H1 (cell line): ENCODE results near the gene SPDYE1. TPM values are rescaled to one million over a fixed set of nuclear protein-coding genes. Genes with fewer than 3 reads are reported as not detected.
"Not testable (repeated sequence)": the region's sequence is repeated elsewhere in the genome, so short reads cannot be mapped to it uniquely, and the experiment has no call there.

ENCODE experiments used
- CTCF ChIA-PET: fragments of 300-600 bp; sonication (Branson Sonifier 250); formaldehyde crosslinking; loops from one replicate; lab custom pipeline; 2021; ENCODE audit not compliant: partially characterized antibody; lab: Charles Lee
- POLR2A ChIA-PET: fragments of 300-600 bp; sonication (Branson Sonifier 250); formaldehyde crosslinking; loops from one replicate; lab custom pipeline; 2021; ENCODE audit warnings: inconsistent platforms; ENCODE audit not compliant: partially characterized antibody; lab: Charles Lee
- DNase-seq, 2 experiments: peaks; one replicate each; pipeline versions ENCODE4 v3.0.0 to v3.0.0-alpha.2; 2010 to 2022; ENCODE audit warnings: low spot score in 2 of 2, low read depth in 1 of 2, mixed read lengths in 1 of 2
- FAIRE-seq: peaks from 2 replicates; lab custom pipeline; 2011; peaks lifted over from hg19 to GRCh38; lab: Jason Lieb, UNC
- H2AFZ ChIP-seq: 2 replicates; pipeline ENCODE4 v1.8.1; 2012; ENCODE audit warnings: low read length, inconsistent platforms
- H2AK5ac ChIP-seq: 2 replicates; pipeline ENCODE4 v1.6.1; 2013; ENCODE audit warnings: low read depth, low read length
- H2BK120ac ChIP-seq: replicated peaks from 2 replicates; pipeline ENCODE3; 2013; ENCODE audit warnings: low read depth, low read length, inconsistent platforms
- H2BK12ac ChIP-seq: 2 replicates; pipeline ENCODE4 v1.6.1; 2013; ENCODE audit warnings: low read depth, low read length
- H2BK15ac ChIP-seq: 2 replicates; pipeline ENCODE4 v1.6.1; 2013; ENCODE audit warnings: low read length
- H2BK20ac ChIP-seq: 2 replicates; pipeline ENCODE4 v1.6.1; 2013; ENCODE audit warnings: low read length
- H2BK5ac ChIP-seq: 2 replicates; pipeline ENCODE4 v1.6.1; 2013; ENCODE audit warnings: low read depth, low read length
- H3K14ac ChIP-seq: 2 replicates; pipeline ENCODE4 v1.6.1; 2013; ENCODE audit warnings: inconsistent platforms; ENCODE audit not compliant: insufficient read length
- H3K18ac ChIP-seq: 2 replicates; pipeline ENCODE4 v1.6.1; 2013; ENCODE audit warnings: low read length; ENCODE audit errors: extremely low read depth
- H3K23ac ChIP-seq: 2 replicates; pipeline ENCODE4 v1.6.1; 2013; ENCODE audit warnings: inconsistent platforms; ENCODE audit not compliant: insufficient read length
- H3K23me2 ChIP-seq: 2 replicates; pipeline ENCODE4 v1.6.1; 2013; ENCODE audit warnings: low read depth, low read length
- H3K27ac ChIP-seq: 2 replicates; pipeline ENCODE4 v1.6.1; 2011; ENCODE audit warnings: low read depth, low read length, inconsistent platforms
- H3K27me3 ChIP-seq, 4 experiments: replicated peaks in 1 of 4; 1 replicate in 1 of 4; 2 replicates in 3 of 4; pipeline versions ENCODE4 v1.6.1 to v1.8.1; 2011 to 2013; ENCODE audit warnings: low read length in 3 of 4, mild to moderate bottlenecking in 3 of 4, inconsistent platforms in 2 of 4, mixed read lengths in 2 of 4, moderate library complexity in 1 of 4; ENCODE audit not compliant: control insufficient read depth in 3 of 4, insufficient read depth in 3 of 4; ENCODE audit errors: extremely low read depth in 1 of 4
- H3K36me3 ChIP-seq, 4 experiments: 2 replicates each; pipeline versions ENCODE4 v1.6.1 to v1.8.1; 2011 to 2013; ENCODE audit warnings: mild to moderate bottlenecking in 4 of 4, low read length in 3 of 4, moderate library complexity in 2 of 4, control low read depth in 1 of 4, inconsistent platforms in 1 of 4; ENCODE audit not compliant: insufficient read depth in 4 of 4, control insufficient read depth in 2 of 4
- H3K4ac ChIP-seq: replicated peaks from 2 replicates; pipeline ENCODE3; 2013; ENCODE audit warnings: low read length, low read depth, mixed read lengths, inconsistent platforms; ENCODE audit not compliant: insufficient read length
- H3K4me1 ChIP-seq, 4 experiments: replicated peaks in 1 of 4; 1 replicate in 1 of 4; 2 replicates in 3 of 4; pipeline versions ENCODE4 v1.6.1 to v1.8.1; 2011 to 2013; ENCODE audit warnings: low read length in 3 of 4, inconsistent platforms in 2 of 4, mixed read lengths in 1 of 4; ENCODE audit not compliant: insufficient read depth in 4 of 4, control insufficient read depth in 3 of 4
- H3K4me2 ChIP-seq, 2 experiments: 2 replicates each; pipeline versions ENCODE4 v1.6.1 to v1.8.1; 2011 to 2013; ENCODE audit warnings: low read depth in 2 of 2, low read length in 2 of 2, control low read depth in 1 of 2, inconsistent platforms in 1 of 2, mild to moderate bottlenecking in 1 of 2; ENCODE audit not compliant: insufficient read depth in 1 of 2
- H3K4me3 ChIP-seq, 4 experiments: fragments of 200-600, 300-600 bp in 1 of 4; sonication (generic), shearing (Covaris generic), sonication (Bioruptor Twin) in 1 of 4; 2 replicates each; pipeline versions ENCODE4 v1.5.1 to v1.8.1; 2011 to 2016; ENCODE audit warnings: low read length in 4 of 4, low read depth in 3 of 4, control low read depth in 2 of 4, inconsistent platforms in 2 of 4, mild to moderate bottlenecking in 2 of 4, mixed read lengths in 1 of 4, moderate library complexity in 1 of 4; ENCODE audit not compliant: insufficient read depth in 2 of 4; ENCODE audit errors: extremely low read depth in 1 of 4
- H3K56ac ChIP-seq: replicated peaks from 2 replicates; pipeline ENCODE3; 2013; ENCODE audit warnings: low read depth, mild to moderate bottlenecking, mixed read lengths, low read length, inconsistent platforms; ENCODE audit not compliant: insufficient read length
- H3K79me1 ChIP-seq: 2 replicates; pipeline ENCODE4 v1.6.1; 2013; ENCODE audit warnings: low read depth, low read length, control low read depth
- H3K79me2 ChIP-seq, 2 experiments: 2 replicates each; pipeline versions ENCODE4 v1.6.1 to v1.8.1; 2012 to 2013; ENCODE audit warnings: low read length in 2 of 2, mild to moderate bottlenecking in 2 of 2, inconsistent platforms in 1 of 2; ENCODE audit not compliant: insufficient read depth in 2 of 2, control insufficient read depth in 1 of 2
- H3K9ac ChIP-seq, 4 experiments: replicated peaks in 1 of 4; 1 replicate in 1 of 4; 2 replicates in 3 of 4; pipeline versions ENCODE4 v1.6.1 to v1.8.1; 2011 to 2013; ENCODE audit warnings: low read depth in 3 of 4, low read length in 3 of 4, control low read depth in 2 of 4, mild to moderate bottlenecking in 2 of 4, moderate library complexity in 2 of 4, inconsistent platforms in 1 of 4; ENCODE audit errors: extremely low read depth in 1 of 4
- H3K9me3 ChIP-seq, 2 experiments: 2 replicates each; pipeline versions ENCODE4 v1.6.1 to v1.8.1; 2012 to 2013; ENCODE audit warnings: mild to moderate bottlenecking in 2 of 2, moderate library complexity in 2 of 2, control low read depth in 1 of 2, inconsistent platforms in 1 of 2, low read depth in 1 of 2, low read length in 1 of 2, mixed read lengths in 1 of 2; ENCODE audit not compliant: insufficient read depth in 2 of 2
- H4K20me1 ChIP-seq, 2 experiments: replicated peaks in 1 of 2; 2 replicates each; pipeline versions ENCODE3 to v1.8.1; 2011 to 2013; ENCODE audit warnings: inconsistent platforms in 2 of 2, low read length in 2 of 2, mild to moderate bottlenecking in 1 of 2; ENCODE audit not compliant: insufficient read depth in 2 of 2, control insufficient read depth in 1 of 2
- H4K5ac ChIP-seq: 2 replicates; pipeline ENCODE4 v1.6.1; 2013; ENCODE audit warnings: low read length, low read depth, mixed read lengths, inconsistent platforms; ENCODE audit not compliant: insufficient read length
- H4K8ac ChIP-seq: 2 replicates; pipeline ENCODE4 v1.8.0; 2013; ENCODE audit warnings: mild to moderate bottlenecking, moderate library complexity, low read length, inconsistent platforms; ENCODE audit not compliant: insufficient read depth; ENCODE audit errors: extremely low read depth
- H4K91ac ChIP-seq: replicated peaks from 2 replicates; pipeline ENCODE3; 2013; ENCODE audit warnings: low read length, mixed read lengths, inconsistent platforms; ENCODE audit not compliant: insufficient read length
- WGBS, 2 experiments: shearing (Covaris generic) in 1 of 2; methylation state at CpG; one replicate each; pipeline versions ENCODE4 v1.1.6 to v1.1.7; 2013 to 2015; ENCODE audit warnings: low lambda C conversion rate in 2 of 2, mixed read lengths in 2 of 2, inconsistent platforms in 1 of 2, low coverage in 1 of 2, missing lambda C conversion rate in 1 of 2; ENCODE audit not compliant: insufficient replicate concordance in 2 of 2, insufficient coverage in 1 of 2, insufficient read length in 1 of 2; ENCODE audit errors: extremely low coverage in 1 of 2, missing lambda C conversion rate in 1 of 2; 5-methylcytosine and 5-hydroxymethylcytosine counted together
- polyA plus RNA-seq, 7 experiments: library from polyadenylated mRNA; depleted of rRNA in 3 of 7; stranded (reverse) in 5 of 7; unstranded in 2 of 7; fragments of >200 nt in 5 of 7; fragments of 200-250 nt in 2 of 7; gene quantifications; 1 replicate in 5 of 7; 2 replicates in 1 of 7; 4 replicates in 1 of 7; pipeline versions ENCODE4 v1.2.1 to v1.2.3, GENCODE V29; 2011 to 2013; ENCODE audit warnings: missing spikeins in 2 of 7, mixed read lengths in 2 of 7
- total RNA-seq: library from RNA; stranded (reverse); fragmentation: NEBNext Ultra II Directional; extraction: Animal tissue kit (Norgen Biotek cat#: 25700); gene quantifications from 2 replicates; pipeline ENCODE4 v1.2.1, GENCODE V29; 2021

Gene SPDYE1
- total and polyA plus RNA-seq, 2 of the 8 experiments (the other 6 are each of a cell fraction or from before 2014, with no cell fraction given), result not detected

DNA sequence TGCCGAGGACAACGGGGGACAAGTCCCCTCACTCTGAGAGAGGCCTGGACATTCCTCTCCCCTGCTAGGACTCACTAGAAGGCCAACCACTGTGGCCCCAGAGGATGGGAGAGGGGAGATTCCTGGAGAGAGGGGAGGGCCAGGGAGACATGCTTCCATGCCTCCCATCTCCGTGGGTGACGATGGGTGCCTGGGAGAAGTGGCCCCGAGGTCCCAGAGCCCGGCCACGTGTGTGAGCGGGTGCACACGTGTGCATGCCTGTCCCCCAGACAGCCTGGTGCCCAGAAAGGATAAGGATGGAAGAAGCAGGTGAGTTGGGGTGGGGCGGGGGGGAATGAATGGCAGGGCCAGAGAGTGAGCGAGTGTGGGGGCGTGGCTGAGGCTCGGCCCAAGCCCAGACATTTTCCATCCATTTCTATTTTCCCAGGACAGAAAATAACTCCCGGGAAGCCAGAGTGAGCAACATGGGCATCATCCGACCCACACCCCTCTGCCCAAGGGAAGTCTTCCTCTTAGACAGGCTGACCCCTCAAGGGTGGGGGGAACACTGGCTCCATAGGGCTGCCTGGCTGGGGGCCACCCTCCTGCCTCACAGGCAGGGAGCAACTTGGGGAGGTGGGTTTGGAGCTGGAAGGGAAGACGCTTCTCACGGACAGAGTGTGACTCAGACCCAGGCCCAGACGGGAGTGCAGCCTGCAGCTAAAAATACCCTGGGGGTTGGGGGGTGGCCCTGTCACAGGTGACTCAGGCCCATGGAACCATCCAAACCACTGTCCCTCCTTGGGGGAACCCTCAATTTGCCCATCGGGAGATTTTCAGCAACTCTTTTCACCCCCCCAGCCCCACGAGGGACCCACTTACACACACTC lies 29.3 kb upstream of the SPDYE1 start:
- H4K5ac ChIP-seq, H3K4me2 ChIP-seq, H4K91ac ChIP-seq, H3K27me3 ChIP-seq, H3K27ac ChIP-seq, H3K9ac ChIP-seq, H2BK12ac ChIP-seq, H2BK15ac ChIP-seq, H3K79me1 ChIP-seq, H4K8ac ChIP-seq, FAIRE-seq, H3K56ac ChIP-seq, H2BK5ac ChIP-seq, H3K36me3 ChIP-seq, H3K4me3 ChIP-seq, H4K20me1 ChIP-seq, H3K23me2 ChIP-seq, H3K18ac ChIP-seq, H2BK20ac ChIP-seq, H3K9me3 ChIP-seq, H2BK120ac ChIP-seq, H3K4me1 ChIP-seq, H3K23ac ChIP-seq, POLR2A ChIA-PET, H2AK5ac ChIP-seq, H3K79me2 ChIP-seq, H3K4ac ChIP-seq, CTCF ChIA-PET, H2AFZ ChIP-seq, H3K14ac ChIP-seq, DNase-seq: not testable (repeated sequence)
- WGBS, 2 experiments, result 92% methylated on average over 6 of the region's 20 CpGs; no CpG with 5 or more reads in 1 of the 2 experiments

DNA sequence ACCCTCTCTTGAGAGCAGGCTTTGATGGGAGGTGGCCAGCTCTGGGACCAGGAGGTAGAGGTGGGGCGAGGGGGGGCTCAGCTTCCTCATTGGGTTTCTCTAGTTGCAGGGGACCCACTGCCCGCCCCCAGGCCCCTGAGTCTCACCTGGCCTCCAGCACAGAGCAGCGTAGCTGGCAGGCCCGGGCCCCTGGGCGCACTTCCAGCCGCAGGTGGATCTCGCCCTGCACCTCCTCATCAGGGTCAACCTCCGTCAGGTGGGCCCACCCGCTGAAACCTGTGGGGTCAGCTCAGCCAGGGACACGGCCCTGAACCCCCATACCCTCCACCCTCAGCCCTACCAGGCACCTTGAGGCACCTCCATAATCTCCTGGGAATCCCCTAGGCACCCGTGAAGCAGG lies 28.1 kb upstream of the SPDYE1 start:
- H3K27ac ChIP-seq, H2BK120ac ChIP-seq, H3K14ac ChIP-seq, H4K5ac ChIP-seq, H3K27me3 ChIP-seq, H2BK12ac ChIP-seq, CTCF ChIA-PET, H2AK5ac ChIP-seq, H3K9ac ChIP-seq, POLR2A ChIA-PET, H2BK15ac ChIP-seq, H3K4ac ChIP-seq, H3K23me2 ChIP-seq, H3K56ac ChIP-seq, H3K23ac ChIP-seq, FAIRE-seq, H3K4me3 ChIP-seq, H4K8ac ChIP-seq, H4K91ac ChIP-seq, DNase-seq, H3K79me1 ChIP-seq, H3K4me1 ChIP-seq, H3K9me3 ChIP-seq, H2BK5ac ChIP-seq, H3K4me2 ChIP-seq, H3K79me2 ChIP-seq, H4K20me1 ChIP-seq, H3K18ac ChIP-seq, H2AFZ ChIP-seq, H2BK20ac ChIP-seq, H3K36me3 ChIP-seq: not testable (repeated sequence)
- WGBS, 2 experiments, result 90% methylated on average over 4 of the region's 11 CpGs; no CpG with 5 or more reads in 1 of the 2 experiments
